Panc1 (cell line): ENCODE measurements around the gene TRIM31.

Source experiments
- CTCF ChIP-seq: fragments of 450-650 bp; IDR thresholded peaks from 2 replicates; pipeline ENCODE4 v1.5.1; 2017; ENCODE audit warnings: mild to moderate bottlenecking
- POLR2AphosphoS5 ChIP-seq: IDR thresholded peaks from 2 replicates; pipeline ENCODE4 v1.6.1; 2012; ENCODE audit warnings: mild to moderate bottlenecking, low read depth, low read length, moderate library complexity
- REST ChIP-seq, 2 experiments: IDR thresholded peaks; 2 replicates each; pipeline ENCODE4 v1.6.1; 2011 to 2012; ENCODE audit warnings: low read depth in 2 of 2, control low read depth in 1 of 2, low read length in 1 of 2, mild to moderate bottlenecking in 1 of 2, moderate library complexity in 1 of 2; ENCODE audit not compliant: insufficient read depth in 1 of 2

GRCh38 chr6:30096829-30097228, 16.1 kb downstream of the TRIM31 start:
- TF ChIP-seq CTCF (no peak), POLR2AphosphoS5 (no peak), REST (IDR thresholded peaks at IDR 0.05; ENCODE audit: insufficient read depth in 1 of 2, low read depth in 2 of 2, low read length in 1 of 2) (no peak)
